HG02588 (cell line): Measurements from ENCODE around the gene CLPTM1.
"Not testable (repeated sequence)": the region's sequence is repeated elsewhere in the genome, so short reads cannot be mapped to it uniquely, and the experiment has no call there.

ENCODE experiments used
- ATAC-seq: cut with Tn5 transposase; IDR thresholded peaks from one replicate; pipeline ENCODE4 v1.9.1; 2021; ENCODE audit warnings: mild to moderate bottlenecking, moderate library complexity; ENCODE audit not compliant: unreplicated experiment

The CLPTM1 gene

GRCh38 chr19:44939668-44940067 is 15.5 kb upstream of the CLPTM1 start:
- ATAC-seq, result no peak

GRCh38 chr19:44942067-44942571 is 13.1 kb upstream of the CLPTM1 start, which contains the start of gene APOC4:
TSS of gene APOC4 (plus strand) at chr19:44942237. CDS start at chr19:44942278, 41 bp downstream.
- ATAC-seq, result no peak

- peak; percentile 64 for ATAC-seq
Measured at GRCh38 chr19:44943801-44944249, 11.4 kb upstream of the CLPTM1 start.

GRCh38 chr19:44947041-44947581 is 8.1 kb upstream of the CLPTM1 start:
- no peak for ATAC-seq

GRCh38 chr19:44948237-44948636 is 6.9 kb upstream of the CLPTM1 start:
- ATAC-seq, result no peak

- ATAC-seq, result no peak
Measured at GRCh38 chr19:44948763-44949374, 6.3 kb upstream of the CLPTM1 start.

- no peak for ATAC-seq
Measured at GRCh38 chr19:44949550-44949949, 5.6 kb upstream of the CLPTM1 start.

- no peak for ATAC-seq
Measured at GRCh38 chr19:44951179-44952159, 3.7 kb upstream of the CLPTM1 start.

- ATAC-seq, result no peak
Measured at GRCh38 chr19:44954278-44954648, 917 bp upstream of the CLPTM1 start.

- peak; percentile 20 for ATAC-seq
Measured at GRCh38 chr19:44955505-44956439, 592 bp downstream of the CLPTM1 start.

GRCh38 chr19:44957526-44957925 is 2.3 kb downstream of the CLPTM1 start:
- ATAC-seq, result no peak

GRCh38 chr19:44958090-44958489 is 2.9 kb downstream of the CLPTM1 start:
- ATAC-seq, result no peak

- no peak for ATAC-seq
Measured at GRCh38 chr19:44959691-44960090, 4.5 kb downstream of the CLPTM1 start.

- no peak for ATAC-seq
Measured at GRCh38 chr19:44960906-44961728, 5.9 kb downstream of the CLPTM1 start.

- no peak for ATAC-seq
Measured at GRCh38 chr19:44961821-44962220, 6.6 kb downstream of the CLPTM1 start.

- no peak for ATAC-seq
Measured at GRCh38 chr19:44968118-44968517, 12.9 kb downstream of the CLPTM1 start.

GRCh38 chr19:44968670-44969069 is 13.5 kb downstream of the CLPTM1 start:
- no peak for ATAC-seq

GRCh38 chr19:44969437-44969836 is 14.3 kb downstream of the CLPTM1 start:
- ATAC-seq, result no peak

- ATAC-seq, result not testable (repeated sequence)
Measured at GRCh38 chr19:44971451-44971850, 16.3 kb downstream of the CLPTM1 start.
